GM18526 (cell line): ENCODE results near the gene SMIM29.

Experiments used
- POLR2A ChIP-seq: IDR thresholded peaks from 3 replicates; pipeline ENCODE4 v1.6.1; 2011; ENCODE audit not compliant: insufficient read length; ENCODE audit errors: extremely low read depth

SMIM29 gene

DNA sequence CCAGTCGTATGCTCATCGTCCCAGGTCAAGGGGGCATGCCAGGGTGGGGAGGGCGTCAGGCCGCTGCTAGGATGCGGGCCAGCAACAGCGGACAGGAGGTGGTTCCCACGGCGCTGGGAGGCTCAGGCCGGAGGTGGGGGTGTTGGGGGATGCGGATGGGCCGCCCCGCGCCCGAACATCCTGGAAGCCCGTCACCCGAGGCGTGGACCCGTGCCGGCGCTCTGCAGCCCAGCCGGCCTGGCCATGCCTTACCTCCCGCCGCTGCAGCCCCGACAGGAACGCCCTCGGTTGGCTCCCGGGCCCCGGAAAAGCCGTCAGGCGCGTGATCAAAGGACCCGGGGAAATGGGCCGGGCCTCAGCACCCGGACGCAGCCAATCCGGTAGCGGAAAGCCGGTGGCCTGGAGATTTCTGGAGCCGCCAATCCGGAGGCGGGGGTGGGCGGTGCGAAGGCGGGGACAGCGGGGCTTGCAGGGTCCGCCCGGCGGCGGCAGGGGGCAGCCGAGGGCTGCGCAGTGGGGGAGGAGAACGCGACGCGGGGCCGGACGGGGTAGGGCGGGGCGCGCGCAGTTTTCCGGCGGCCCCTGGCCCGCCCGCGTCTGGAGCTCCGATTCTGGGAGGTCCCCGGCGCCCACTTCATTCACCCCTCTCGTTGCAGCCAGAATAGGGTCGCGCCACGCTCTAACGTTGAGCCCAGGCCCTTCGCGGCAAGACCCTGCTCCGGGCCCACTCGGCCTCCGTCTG lies at the start of gene SMIM29:
Gene SMIM29, minus strand, starts transcription at position 280 of the 742 bp plus-strand sequence. CDS start 1,215 bp downstream, outside the sequence.
- peak; percentile 72 for TF ChIP-seq POLR2A

DNA sequence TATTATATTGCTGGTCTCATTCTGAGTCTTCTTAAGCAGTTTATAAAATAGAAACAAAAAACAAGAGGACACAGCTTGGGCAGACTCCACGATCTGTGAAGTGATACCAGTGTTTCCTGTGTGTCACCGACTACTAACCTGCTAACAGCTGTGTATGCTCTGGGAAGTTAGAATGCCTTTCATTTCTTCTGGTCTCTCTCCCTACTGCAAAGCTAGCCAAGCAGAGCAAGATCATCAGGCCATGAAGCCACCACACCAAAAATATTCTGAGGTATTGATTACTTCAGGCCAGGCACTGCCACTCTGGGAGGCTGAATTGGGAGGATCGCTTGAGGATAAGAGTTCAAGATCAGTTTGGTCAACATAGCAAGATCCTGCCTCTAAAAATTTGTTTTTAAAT lies 46.9 kb upstream of the SMIM29 start:
- TF ChIP-seq POLR2A, result no peak

DNA sequence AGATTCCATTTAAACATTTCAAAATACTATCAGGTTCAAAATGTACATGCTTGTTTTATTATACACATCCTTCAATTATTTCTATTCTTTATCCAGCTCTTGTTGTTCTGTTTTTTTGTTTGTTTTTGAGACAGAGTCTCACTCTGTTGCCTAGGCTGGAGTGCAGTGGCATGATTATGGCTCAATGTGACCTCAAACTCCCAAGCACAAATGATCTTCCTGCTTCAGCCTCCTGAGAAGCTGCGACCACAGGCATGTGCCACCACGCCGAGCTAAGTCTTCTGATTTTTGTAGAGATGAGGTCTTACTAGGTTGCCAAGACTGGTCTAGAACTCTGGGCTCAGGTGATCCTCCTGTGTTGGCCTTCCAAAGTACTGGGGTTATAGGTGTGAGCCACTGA lies 44.1 kb upstream of the SMIM29 start:
- no peak for TF ChIP-seq POLR2A

DNA sequence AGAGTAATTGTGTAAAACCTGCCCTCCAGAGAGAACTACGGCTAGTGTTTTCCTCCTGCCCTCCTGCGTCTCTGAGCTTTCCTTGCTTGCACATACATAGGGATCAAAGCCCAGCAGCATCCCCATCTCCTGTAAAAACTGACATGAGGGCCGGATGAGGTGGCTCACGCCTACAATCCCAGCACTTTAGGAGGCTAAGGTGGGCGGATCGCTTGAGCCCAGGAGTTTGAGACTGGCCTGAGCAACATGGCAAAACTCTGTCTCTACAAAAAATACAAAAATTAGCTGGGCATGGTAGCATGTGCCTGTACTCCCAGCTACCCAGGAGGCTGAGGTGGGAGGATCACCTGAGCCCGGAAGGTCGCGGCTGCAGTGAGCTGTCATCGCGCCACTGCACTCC lies 40.3 kb upstream of the SMIM29 start:
- no peak for TF ChIP-seq POLR2A

DNA sequence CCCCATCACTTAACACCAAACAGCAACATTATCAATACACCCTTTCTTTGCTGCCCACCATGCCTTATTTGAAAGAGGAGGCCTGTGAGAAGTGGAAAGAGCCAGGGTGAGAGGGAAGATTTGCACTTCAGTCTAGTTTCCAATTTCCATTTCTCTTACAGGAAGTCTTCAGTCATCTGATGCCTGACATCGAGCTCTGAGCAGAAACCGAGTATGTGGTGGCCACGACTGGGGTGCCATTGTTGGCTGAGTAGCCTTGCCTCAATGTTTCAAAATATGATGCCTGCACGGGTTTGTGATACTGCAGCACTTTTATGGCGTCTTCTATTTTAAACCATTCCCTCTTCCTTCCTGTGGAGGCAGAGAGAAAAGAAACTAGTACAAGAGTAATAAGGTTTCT lies 39.8 kb upstream of the SMIM29 start:
- no peak for TF ChIP-seq POLR2A

DNA sequence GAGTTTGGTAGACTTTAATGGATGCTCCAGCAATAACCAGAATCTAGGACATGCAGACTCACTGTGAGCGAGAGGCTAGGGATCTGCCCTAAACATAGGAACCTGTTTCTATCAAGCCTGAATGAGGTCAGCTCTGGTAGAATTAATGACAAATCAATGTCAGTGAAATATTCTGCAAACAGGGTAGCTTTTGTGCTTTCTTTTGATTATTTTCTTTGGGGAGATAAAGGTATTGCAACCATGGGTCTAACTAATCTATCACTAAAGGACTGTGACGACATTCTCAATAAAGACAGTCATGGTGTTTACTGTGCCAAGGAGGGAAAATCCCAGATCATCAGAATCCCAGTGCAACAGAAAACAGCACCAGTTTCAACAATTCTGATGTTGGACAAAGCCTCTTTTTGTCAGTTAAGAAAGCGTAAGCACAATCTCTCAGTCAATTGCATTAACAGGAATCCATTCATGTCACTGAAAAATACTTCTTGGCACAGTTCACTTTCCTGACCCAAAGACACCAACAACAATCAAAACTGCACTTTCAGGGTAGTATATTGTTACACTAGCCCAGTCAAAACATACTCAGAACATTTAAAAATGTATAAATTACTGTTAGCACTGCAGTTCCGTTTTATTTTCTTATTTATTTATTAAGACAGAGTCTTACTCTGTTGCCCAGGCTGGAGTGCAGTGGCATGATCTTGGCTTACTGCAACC lies 36.8 kb upstream of the SMIM29 start:
- no peak for TF ChIP-seq POLR2A

DNA sequence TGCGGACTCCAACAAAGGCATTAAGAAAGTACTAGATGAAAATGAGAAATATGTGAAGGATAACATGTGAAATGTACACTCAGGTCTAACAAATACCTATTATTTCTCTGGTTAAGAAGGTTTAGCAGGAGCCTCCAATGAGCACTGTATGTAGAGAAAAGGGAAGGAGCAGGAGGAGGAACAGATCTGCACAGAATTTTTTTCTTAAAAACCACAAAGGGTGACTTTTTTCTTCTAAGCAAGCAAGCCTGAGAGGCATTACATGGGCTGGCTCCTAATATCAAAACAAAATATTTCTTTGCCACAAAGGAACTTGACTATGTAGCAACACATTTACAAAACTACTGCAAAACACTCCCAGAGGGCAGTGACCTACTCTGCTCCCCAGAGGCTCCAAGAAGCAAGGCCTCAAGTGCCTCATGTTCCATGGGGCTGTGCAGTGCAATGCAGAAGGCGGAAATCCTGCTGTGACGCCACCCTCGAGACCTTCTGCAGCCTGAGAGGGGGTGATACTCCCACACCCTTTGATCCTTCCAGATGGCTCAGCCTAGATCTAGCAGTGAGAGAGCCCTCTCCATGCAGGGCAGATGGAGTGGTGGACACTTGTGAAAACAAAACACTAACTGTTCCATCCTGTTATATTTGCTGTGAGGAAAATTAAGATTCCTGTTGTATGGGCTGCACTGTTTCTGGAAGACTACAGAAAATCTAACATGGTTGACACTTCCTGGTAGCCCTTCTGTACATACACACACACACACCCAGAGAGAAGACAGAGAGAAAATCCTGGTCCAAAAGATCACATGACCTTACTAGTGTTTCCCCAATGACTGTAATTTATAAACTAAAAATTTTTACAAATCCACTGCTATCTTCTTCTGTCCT lies 36.0 kb upstream of the SMIM29 start:
- TF ChIP-seq POLR2A, result no peak

DNA sequence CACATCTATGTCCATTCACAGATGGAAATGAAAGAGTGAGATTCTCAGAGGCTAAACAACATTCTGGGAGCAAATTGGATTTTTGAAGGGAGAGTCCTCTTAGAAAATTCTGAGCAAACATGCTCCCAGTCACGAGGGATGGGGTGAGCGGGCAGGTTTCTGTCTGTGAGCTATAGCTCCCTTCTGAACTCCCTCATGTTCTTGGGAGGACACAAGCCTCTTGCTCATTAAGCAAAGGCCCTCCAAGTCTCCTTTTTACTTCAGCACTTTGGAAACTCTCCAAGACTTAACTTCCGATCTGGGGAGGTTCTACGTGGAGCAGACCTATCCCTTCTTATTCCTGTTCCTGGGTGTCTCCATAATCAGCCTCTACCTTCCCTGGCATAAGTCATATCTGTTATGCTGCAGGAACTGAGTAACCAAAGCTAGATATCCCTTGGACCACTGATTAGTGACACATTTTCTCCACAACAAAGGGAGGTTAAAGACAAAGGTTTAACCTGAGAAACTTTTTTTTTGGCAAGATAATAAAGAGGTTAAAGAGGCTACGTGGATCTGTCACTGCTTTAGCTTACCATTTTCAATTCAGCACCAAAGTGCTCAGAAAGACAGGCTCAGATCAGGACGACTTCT lies 33.0 kb upstream of the SMIM29 start:
- TF ChIP-seq POLR2A, result no peak

DNA sequence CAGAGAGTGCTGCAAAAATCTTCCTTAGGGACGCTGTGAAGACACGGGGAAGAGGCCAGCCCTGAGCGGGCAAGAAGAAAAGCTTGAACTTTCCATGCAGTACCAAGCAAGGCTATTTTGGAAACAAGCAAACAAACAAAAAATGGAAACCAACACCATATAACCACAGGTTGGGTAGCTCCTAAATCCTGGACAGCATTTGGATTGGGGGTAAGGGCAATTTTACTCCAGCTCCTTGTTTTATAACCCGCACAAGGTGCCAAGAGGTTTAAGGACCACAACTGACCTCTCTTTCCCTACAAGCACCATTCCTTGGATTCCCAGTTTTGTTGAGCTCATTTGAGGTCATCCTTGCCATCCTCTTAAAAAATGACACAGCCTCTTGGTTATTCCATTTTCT lies 31.4 kb upstream of the SMIM29 start:
- TF ChIP-seq POLR2A, result no peak

DNA sequence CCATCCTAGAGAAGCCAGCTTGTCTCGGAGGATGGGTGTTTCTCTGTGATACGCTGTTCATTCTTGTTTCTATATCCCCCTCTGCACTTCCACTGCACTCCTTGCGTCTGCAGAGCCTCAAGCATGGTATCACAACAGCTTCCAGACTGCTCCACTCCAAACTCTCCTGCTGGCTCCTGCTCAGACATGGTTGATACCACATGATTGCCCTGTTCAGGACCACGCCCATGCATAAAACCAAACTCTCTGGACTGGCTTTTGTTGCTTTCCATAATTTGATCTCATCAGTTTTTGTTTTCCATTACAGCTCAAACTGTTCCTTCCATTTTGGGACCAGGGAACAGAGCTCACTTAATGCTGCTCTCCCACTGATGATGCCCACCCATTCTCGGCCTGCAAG lies 30.0 kb upstream of the SMIM29 start:
- TF ChIP-seq POLR2A, result no peak

DNA sequence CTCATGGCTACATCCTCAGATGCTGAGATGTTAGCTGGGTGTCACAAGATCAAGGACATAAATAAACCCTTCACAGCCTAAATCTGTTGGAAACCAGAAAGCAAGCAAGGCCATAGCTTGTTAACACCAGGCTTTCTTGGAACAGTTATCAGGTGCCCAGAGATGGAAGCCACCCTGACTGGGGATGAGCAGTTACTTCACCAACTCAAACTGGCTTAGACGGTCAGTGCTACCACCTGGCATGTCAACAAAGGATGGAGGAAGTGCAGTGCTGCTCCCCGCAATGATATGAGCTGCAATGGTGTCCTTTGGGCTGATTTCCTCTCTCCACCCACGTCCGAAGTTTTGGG lies 28.9 kb upstream of the SMIM29 start:
- no peak for TF ChIP-seq POLR2A

DNA sequence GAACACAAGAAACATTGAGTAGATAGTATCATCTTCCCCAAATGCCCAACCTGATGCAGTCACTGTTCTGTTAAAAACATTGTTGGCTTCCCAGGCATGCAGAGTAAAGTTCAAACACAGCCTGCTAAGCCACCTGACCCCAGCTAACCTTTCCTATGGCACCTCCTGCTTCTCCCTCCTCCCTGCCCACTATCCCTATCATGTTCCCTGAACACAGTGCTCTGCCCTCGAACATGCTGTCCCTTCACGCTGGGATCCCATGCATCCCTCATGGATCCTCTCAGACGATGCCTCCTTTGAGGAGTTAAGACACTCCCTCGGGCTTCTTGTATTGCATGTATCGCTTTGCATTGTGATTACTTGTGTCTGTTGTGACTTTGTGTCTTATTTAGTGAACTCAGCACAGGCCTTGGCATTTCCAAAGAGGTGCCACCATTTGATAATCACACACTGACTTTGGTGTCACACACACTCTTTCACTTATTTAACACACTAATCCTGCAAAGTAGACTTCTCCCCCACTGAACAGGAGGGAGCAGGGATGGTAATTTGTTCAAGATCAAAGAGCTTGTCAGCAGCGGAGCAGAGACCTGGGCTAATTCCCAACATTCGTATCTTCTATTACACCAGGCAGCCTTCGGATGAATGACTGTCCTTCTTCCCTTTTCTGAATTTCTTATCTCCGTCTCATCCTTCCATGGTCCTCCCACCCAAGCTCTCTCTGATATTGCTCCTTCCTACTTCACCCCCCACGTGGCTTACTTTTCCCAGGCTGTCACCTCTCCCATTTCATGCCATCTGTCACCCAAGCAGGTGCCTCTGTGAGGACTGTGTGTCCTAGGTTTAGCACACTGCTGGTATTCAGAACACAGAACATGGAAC lies 28.3 kb upstream of the SMIM29 start:
- TF ChIP-seq POLR2A, result no peak

DNA sequence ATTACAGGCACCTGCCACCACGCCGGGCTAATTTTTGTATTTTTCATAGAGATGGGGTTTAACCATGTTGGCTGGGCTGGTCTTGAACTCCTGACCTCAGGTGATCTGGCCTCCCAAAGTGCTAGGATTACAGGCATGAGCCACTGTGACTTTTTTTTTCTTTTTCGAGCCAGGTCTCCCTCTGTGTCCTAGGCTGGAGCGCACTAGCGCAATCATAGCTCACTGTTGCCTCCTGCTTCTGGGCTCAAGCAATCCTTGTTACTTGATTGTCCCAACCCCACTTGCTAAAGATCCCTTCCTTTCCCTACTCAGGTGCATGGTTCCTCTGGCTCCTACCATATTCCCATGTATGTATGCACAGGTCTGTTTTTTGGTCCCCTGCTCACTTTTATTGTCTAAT lies 27.4 kb upstream of the SMIM29 start:
- TF ChIP-seq POLR2A, result no peak

DNA sequence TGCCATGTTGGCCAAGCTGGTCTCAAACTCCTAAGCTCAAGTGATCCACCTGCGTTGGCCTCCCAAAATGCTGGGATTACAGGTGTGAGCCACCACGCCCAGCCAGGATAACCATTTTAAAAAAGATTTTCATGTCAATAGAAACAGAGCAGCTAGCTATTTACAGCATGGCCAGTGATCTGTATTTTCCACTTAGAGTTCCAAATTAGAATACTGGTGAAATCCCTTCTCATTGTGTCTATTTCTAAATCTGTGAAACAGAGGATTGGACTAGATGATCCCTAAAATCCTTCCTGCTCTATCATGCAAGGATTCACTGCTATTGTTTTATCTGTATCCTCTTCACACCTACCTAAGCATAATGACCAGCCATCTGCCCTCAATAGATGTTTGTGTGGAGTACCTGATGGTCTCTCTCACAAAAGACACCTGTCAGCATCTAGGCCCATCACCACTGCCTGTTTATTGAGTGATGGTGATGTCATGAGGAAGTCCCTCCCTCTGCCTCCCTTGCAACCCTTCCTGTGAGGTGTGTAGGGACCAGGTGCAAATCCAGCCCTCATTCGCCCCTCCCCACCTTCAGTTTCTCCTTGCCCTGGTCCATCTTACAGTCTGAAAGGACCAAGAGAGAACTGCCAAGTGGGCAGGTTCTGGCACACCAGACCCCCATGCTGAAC lies 26.5 kb upstream of the SMIM29 start:
- TF ChIP-seq POLR2A, result no peak
